HUES6 (cell line): Measurements from ENCODE around the gene KIF6.

ENCODE experiments used
- H3K27ac ChIP-seq: 2 replicates; pipeline ENCODE4 v1.7.0; 2013; ENCODE audit warnings: low read depth, mild to moderate bottlenecking, low read length, inconsistent platforms
- H3K27me3 ChIP-seq: 2 replicates; pipeline ENCODE4 v1.6.1; 2013; ENCODE audit warnings: low read length; ENCODE audit not compliant: control insufficient read depth, insufficient read depth
- H3K36me3 ChIP-seq: 2 replicates; pipeline ENCODE4 v1.6.1; 2013; ENCODE audit warnings: low read length; ENCODE audit not compliant: control insufficient read depth, insufficient read depth
- H3K4me1 ChIP-seq: 2 replicates; pipeline ENCODE4 v1.6.1; 2013; ENCODE audit warnings: low read length; ENCODE audit not compliant: control insufficient read depth, insufficient read depth
- H3K4me3 ChIP-seq: 2 replicates; pipeline ENCODE4 v1.5.1; 2013; ENCODE audit warnings: low read depth, low read length
- H3K9ac ChIP-seq: one replicate; pipeline ENCODE4 v1.6.1; 2013; ENCODE audit warnings: mild to moderate bottlenecking, low read length
- H3K9me3 ChIP-seq: 2 replicates; pipeline ENCODE4 v1.6.1; 2013; ENCODE audit warnings: low read depth, low read length; ENCODE audit not compliant: control insufficient read depth, insufficient read depth

KIF6 gene

DNA sequence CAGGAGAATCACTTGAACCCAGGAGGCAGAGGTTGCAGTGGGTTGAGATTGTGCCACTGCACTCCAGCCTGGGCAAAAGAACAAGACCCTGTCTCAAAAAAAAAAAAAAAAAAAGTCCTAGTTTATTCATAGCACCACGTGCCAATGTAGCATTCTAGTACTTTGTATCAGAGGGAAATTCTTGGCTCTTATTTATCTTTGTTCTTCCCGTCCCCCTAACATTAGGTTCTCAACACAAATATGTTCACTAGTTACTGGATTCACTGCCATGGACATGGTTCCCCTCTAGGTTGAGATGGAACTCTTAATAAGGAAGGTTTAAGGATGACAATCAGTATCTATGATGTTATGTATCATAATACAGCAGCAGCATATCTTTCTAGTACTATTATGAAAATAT, 178.5 kb downstream of the KIF6 start:
- no peaks in the 10 kb centered on the region for H3K27me3 ChIP-seq
- no peaks in the 10 kb centered on the region for H3K4me1 ChIP-seq
- no peak overlapping the region for H3K27ac ChIP-seq
- no peak overlapping the region for H3K9ac ChIP-seq
- H3K9me3 ChIP-seq, result no peaks in the 10 kb centered on the region
- H3K36me3 ChIP-seq, result no peaks in the 10 kb centered on the region
- no peak overlapping the region for H3K4me3 ChIP-seq

DNA sequence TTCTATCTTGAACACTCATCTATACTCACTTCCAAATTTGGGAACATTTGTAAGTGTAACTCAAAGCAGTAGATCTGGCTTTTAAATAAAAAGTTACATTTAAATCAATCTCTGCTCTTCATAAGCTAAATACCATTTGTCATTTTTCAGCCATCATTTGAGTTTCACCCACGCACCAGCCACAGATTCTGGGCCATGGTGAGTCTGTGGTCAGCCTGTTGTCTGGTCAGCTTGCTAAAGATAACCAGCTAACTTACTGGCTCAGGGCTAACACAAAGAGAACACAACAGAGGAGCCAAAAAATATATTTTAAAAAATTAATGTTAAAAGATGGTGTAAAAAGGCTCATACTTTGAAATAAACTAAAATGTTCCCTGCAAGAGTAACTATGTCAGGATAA, 181.3 kb downstream of the KIF6 start:
- H3K9me3 ChIP-seq, result no peaks in the 10 kb centered on the region
- no peak overlapping the region for H3K27ac ChIP-seq
- H3K36me3 ChIP-seq, result no peaks in the 10 kb centered on the region
- no peak overlapping the region for H3K9ac ChIP-seq
- no peaks in the 10 kb centered on the region for H3K27me3 ChIP-seq
- H3K4me3 ChIP-seq, result no peak overlapping the region
- H3K4me1 ChIP-seq, result no peaks in the 10 kb centered on the region

DNA sequence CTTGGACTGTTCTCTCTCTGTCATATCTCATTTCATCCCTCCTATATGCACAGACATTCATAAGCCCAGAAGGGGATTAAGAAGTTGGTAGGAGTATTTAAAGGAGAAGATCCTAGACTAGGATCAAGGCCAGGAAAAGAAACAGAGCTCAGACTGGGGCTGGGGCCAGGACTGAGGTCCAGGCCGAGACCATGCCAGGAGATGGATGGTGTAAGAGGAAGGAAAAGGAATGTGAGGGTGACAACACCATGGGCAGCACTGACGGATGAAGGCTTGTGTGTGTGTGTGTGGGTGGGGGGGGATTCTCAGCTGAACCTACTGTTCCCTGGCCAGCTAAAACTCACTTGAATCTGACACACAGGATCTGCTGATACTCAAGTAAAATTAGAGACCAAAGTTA, 182.1 kb downstream of the KIF6 start:
- no peak overlapping the region for H3K4me3 ChIP-seq

DNA sequence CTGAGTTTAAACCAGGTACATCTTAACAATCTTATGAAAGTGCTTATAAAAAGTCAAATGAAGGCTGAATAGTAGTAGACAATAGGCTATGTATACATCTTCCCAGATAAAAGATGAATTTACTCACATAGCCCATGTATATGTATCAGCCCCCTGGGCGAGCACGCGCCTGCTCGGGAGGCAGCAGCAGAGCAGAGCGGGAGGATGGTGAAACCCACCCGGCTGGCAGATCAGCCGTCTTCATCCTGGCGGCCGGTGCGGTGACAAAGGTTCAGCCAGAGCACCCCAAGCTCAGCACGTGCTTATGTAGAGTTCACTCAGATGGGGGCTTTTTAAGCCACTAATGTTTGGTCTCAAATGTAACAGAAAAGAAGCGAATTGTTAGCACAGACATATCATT, 184.8 kb downstream of the KIF6 start:
- Histone ChIP-seq H3K9ac (no peak overlapping the region), H3K9me3 (no peaks in the 10 kb centered on the region), H3K27me3 (no peaks in the 10 kb centered on the region), H3K4me3 (no peak overlapping the region), H3K27ac (no peak overlapping the region), H3K36me3 (no peaks in the 10 kb centered on the region), H3K4me1 (no peaks in the 10 kb centered on the region)

More for the DNA sequence above, 182.1 kb downstream of the KIF6 start:
- no peaks in the 10 kb centered on the region for H3K4me1 ChIP-seq
- H3K27me3 ChIP-seq, result no peaks in the 10 kb centered on the region
- no peak overlapping the region for H3K27ac ChIP-seq
- H3K36me3 ChIP-seq, result no peaks in the 10 kb centered on the region
- no peak overlapping the region for H3K9ac ChIP-seq
- no peaks in the 10 kb centered on the region for H3K9me3 ChIP-seq

DNA sequence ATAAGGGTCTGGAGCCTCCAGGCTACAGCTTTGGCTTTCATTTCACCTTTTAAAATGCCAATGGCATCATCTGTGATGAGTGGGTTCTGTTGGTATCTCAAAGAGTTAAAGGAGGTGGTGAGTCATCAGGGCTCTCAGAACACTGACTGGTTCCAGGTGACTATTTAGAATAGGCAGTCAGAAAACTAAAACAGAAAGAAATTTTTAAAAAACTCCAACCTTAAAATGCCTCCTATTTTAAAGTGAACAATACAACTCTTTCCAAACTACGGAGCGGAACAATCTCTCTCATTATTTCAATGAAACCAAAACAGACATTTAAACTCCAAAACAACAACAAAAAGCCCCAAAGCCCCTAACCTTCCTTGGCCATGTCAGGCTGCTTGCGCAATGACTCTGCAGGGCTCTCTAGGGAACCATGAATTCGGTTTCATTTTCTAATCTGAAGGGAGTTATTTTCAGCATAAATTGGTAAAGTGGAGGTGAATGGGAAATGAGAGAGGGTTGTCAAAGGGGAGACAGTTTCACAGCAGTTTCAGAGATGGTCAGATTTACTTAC, 194.9 kb downstream of the KIF6 start:
- Histone ChIP-seq H3K4me1 (peaks cover 4% of the 10 kb centered on the region; the same call in 1 of the 2 replicates), H3K9ac (peak overlapping the region; percentile 5), H3K27ac (peak overlapping the region; percentile 68; the same call in 1 of the 2 replicates), H3K27me3 (no peaks in the 10 kb centered on the region), H3K9me3 (peaks cover 7% of the 10 kb centered on the region; the same call in 1 of the 2 replicates), H3K4me3 (no peak overlapping the region), H3K36me3 (no peaks in the 10 kb centered on the region)

DNA sequence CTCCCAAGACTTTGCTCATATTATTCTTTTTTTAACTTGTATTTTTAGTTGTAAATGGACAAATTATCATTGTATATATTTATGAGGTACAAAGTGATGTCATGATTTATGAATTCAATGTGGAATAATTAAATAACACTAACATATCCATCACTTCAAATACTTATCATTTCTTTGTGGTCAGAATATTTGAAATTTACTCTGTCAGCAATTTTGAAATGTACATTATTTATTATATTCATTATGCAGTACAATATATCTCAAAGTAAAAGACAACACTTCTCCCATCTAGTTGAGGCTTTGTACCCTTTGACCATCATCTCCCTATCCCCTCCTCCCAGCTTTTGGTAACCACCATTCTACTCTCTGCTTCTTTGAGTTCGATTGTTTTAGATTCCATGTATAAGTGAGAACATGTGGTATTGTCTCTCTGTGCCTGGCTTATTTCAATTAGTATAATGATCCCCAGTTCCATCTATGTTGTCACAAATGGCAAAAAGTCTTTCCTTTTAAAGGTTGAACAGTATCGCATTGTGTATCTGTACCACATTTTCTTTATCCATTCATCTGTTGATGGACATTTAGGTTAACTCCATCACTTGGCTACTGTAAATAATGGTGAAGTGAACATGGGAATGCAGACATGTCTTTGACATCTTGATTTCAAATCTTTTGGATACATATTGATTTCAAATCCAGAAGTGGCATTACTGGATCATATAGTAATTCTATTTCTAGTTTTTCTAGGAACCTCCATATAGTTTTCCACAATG, 197.2 kb downstream of the KIF6 start:
- H3K27ac ChIP-seq, result no peak overlapping the region
- H3K4me3 ChIP-seq, result no peak overlapping the region
- no peak overlapping the region for H3K9ac ChIP-seq
- no peaks in the 10 kb centered on the region for H3K36me3 ChIP-seq
- H3K27me3 ChIP-seq, result no peaks in the 10 kb centered on the region
- H3K9me3 ChIP-seq, result peaks cover 6% of the 10 kb centered on the region; the same call in 1 of the 2 replicates
- H3K4me1 ChIP-seq, result peaks cover 4% of the 10 kb centered on the region; the same call in 1 of the 2 replicates

DNA sequence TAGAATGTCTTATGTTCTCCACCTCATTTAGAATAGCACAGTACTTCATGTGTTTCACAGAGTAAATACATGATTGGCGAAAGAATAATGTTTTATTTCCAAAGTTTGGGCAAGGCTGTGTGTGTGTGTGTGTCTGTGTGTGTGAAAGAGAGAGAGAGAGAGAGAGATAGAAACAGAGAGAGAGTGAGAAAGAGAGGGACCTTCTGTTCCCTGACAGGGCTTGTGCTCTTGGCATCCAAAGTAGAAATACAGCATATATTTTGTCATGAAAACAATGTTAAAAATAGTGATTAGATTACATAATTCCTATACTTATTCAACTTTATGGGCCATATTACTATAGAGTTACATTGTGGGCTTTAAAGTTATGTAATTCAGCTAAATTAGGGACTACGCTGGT, 201.2 kb downstream of the KIF6 start:
- H3K4me3 ChIP-seq, result no peak overlapping the region

DNA sequence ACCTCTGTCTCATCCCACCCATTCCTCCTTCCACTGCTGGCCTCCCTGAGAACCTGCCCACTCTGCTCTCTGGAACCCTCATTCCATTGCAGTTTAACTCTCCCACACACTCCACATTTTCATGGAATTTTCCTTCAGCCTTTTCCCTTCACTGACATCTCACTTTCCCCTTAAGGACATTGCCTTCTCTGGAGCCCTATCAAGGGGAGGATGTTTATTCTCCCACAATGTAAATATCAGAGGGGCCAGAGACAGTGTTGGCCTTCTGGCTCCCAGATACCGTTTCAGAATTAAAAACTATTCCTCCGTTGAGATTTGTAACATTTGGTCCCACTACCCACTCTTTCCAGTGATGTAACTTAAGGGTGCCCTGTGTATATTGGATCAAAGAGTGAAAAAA, 203.2 kb downstream of the KIF6 start:
- Histone ChIP-seq H3K4me3 (no peak overlapping the region), H3K27me3 (no peaks in the 10 kb centered on the region), H3K9me3 (no peaks in the 10 kb centered on the region), H3K4me1 (no peaks in the 10 kb centered on the region), H3K36me3 (no peaks in the 10 kb centered on the region), H3K27ac (no peak overlapping the region), H3K9ac (no peak overlapping the region)

More for the DNA sequence above, 201.2 kb downstream of the KIF6 start:
- H3K9me3 ChIP-seq, result no peaks in the 10 kb centered on the region
- no peak overlapping the region for H3K9ac ChIP-seq
- H3K27me3 ChIP-seq, result no peaks in the 10 kb centered on the region
- H3K4me1 ChIP-seq, result no peaks in the 10 kb centered on the region
- H3K36me3 ChIP-seq, result no peaks in the 10 kb centered on the region
- no peak overlapping the region for H3K27ac ChIP-seq

DNA sequence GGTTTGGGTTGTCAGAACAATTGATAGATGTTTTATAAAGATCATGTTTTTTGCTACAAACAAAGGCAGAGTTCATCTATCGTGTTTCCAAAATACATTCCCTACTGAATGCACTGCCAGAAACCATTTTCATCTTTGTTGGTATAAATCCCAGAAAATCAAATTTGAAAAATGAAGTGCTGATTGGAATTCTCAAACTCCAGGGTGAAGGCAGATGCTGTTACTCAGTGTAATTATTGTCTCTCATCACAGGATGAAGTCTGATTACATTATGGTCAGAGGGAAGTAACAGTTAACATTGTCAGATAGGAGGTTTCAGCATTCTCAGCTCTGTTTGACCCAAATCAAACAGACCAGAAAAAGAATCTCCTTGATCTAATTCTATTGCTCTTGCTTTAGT, 204.3 kb downstream of the KIF6 start:
- Histone ChIP-seq H3K27ac (no peak overlapping the region), H3K4me1 (no peaks in the 10 kb centered on the region), H3K9ac (no peak overlapping the region), H3K4me3 (no peak overlapping the region), H3K36me3 (no peaks in the 10 kb centered on the region), H3K27me3 (no peaks in the 10 kb centered on the region), H3K9me3 (no peaks in the 10 kb centered on the region)

DNA sequence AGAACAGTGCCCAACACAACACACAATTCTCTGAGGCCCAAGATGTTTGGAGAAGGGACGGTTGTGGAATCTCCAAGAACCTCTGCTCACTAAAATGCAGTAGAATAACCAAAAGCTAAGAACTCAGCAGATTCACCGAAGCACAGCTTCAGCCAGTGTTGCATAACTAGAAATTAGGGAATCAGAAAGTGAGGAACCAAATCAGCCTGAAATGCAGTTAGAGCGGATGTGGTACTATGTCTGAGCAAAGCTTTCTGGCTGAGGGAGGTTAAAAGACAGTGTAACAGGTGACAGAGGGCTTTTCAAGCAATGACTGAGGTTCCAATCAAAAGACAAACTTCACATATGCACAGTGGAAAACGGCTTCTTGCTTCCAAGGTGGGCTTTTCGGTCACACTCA, 204.8 kb downstream of the KIF6 start:
- Histone ChIP-seq H3K27ac (no peak overlapping the region), H3K4me1 (no peaks in the 10 kb centered on the region), H3K4me3 (no peak overlapping the region), H3K36me3 (no peaks in the 10 kb centered on the region), H3K9ac (no peak overlapping the region), H3K27me3 (no peaks in the 10 kb centered on the region), H3K9me3 (no peaks in the 10 kb centered on the region)

DNA sequence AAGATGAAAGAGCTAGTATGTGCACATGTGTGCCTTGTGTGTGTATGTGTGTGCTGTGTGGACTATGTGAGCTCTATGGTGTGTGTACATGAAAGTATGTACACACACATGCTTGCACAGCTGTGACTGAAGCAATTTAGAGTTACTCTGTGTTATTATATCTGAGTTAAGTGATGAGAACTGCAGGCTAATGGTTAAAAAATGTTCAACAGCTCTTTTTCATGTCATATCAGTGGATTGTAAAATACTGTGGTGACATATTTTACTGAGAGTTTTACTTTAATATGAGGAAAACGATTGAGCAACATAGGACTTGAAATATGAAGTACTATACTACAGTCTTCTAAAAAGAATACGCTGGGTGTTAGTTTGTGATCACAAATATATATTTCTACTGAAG, 207.0 kb downstream of the KIF6 start:
- H3K9me3 ChIP-seq, result no peaks in the 10 kb centered on the region
- H3K36me3 ChIP-seq, result no peaks in the 10 kb centered on the region
- H3K9ac ChIP-seq, result no peak overlapping the region
- H3K27ac ChIP-seq, result no peak overlapping the region
- H3K4me1 ChIP-seq, result no peaks in the 10 kb centered on the region
- no peaks in the 10 kb centered on the region for H3K27me3 ChIP-seq
- no peak overlapping the region for H3K4me3 ChIP-seq
